ENCODE measurements around the gene AREG.

The AREG gene

DNA sequence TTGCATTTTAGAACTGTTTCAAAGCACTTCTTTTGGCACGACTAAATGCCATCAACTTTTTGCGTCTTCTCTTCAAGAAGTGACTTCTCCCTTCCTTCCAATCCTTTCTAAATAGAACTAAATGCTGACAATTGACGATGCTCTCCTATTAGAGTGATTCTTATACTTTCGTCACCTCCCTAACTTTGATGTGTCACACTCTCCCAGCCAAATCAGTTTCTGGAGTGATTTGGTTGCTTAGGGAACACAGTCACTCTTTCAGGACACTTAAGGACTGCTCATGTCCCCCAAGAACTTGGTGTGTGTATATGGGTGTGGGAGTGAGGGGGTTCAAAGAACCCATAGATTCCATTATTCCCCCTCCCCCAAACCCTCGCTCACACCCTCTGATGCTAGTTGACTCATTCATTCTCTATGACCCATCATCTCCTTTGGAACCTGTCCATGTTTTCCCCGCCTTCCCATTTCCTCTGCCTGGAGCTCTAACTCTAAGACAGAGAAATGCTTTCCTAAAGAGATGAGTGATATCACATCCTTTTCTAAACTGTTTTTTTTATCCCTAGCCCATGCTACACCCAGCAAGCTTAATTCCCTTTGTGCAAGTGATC is 26.8 kb upstream of the AREG start:
- Histone ChIP-seq H3K36me3 (ENCODE audit: insufficient read depth, low read length) (no peaks in the 10 kb centered on the region), H2AFZ (ENCODE audit: low read length) (no peak overlapping the region), H3K9me2 (replicated peaks; ENCODE audit: low read depth, low read length) (no peaks in the 10 kb centered on the region), H3K79me2 (ENCODE audit: insufficient read depth, low read length) (no peaks in the 10 kb centered on the region), H3K9me3 (ENCODE audit: insufficient read depth, low read depth, low read length) (no peaks in the 10 kb centered on the region), H3F3A (ENCODE audit: low read depth) (no peaks in the 10 kb centered on the region), H3K4me3 (ENCODE audit: low read length, poor library complexity, severe bottlenecking) (no peak overlapping the region), H3K9ac (ENCODE audit: low read depth, low read length, poor library complexity, severe bottlenecking) (no peak overlapping the region), H3K4me1 (ENCODE audit: insufficient read depth, low read length, poor library complexity, severe bottlenecking) (no peaks in the 10 kb centered on the region), H4K20me1 (ENCODE audit: insufficient read depth, low read length, poor library complexity, severe bottlenecking) (no peaks in the 10 kb centered on the region), H3K27me3 (ENCODE audit: insufficient read depth, low read length, poor library complexity, severe bottlenecking) (peaks cover 17% of the 10 kb centered on the region), H3K4me2 (ENCODE audit: low read depth, low read length, poor library complexity, severe bottlenecking) (no peak overlapping the region)
- no peak for TF ChIP-seq EZH2phosphoT487 (IDR thresholded peaks at IDR 0.05; ENCODE audit: borderline replicate concordance)
- TF ChIP-seq, protein P1, sequence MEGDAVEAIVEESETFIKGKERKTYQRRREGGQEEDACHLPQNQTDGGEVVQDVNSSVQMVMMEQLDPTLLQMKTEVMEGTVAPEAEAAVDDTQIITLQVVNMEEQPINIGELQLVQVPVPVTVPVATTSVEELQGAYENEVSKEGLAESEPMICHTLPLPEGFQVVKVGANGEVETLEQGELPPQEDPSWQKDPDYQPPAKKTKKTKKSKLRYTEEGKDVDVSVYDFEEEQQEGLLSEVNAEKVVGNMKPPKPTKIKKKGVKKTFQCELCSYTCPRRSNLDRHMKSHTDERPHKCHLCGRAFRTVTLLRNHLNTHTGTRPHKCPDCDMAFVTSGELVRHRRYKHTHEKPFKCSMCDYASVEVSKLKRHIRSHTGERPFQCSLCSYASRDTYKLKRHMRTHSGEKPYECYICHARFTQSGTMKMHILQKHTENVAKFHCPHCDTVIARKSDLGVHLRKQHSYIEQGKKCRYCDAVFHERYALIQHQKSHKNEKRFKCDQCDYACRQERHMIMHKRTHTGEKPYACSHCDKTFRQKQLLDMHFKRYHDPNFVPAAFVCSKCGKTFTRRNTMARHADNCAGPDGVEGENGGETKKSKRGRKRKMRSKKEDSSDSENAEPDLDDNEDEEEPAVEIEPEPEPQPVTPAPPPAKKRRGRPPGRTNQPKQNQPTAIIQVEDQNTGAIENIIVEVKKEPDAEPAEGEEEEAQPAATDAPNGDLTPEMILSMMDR (conservative IDR thresholded peaks at IDR 0.05; ENCODE audit: low read length): no peak

DNA sequence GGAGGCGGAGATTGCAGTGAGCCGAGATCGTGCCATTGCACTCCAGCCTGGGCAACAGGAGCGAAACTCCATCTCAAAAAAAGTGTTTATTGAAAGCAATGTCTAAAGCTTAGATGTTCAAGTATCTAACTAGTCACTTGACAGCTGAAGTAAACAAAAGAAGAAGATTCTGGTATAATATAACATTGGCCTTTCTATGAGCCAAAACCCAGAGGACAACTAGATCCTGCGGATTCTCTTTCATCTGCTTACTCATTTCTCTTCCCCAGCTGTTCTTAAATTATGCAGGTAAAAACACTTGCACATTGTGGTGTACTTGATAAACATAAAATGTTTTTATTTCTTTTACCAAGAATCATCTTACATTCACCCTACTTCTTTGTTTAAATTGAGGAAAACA is 24.1 kb upstream of the AREG start:
- H3K4me2 ChIP-seq (ENCODE audit: low read depth, low read length, poor library complexity, severe bottlenecking): no peak overlapping the region
- H3K79me2 ChIP-seq (ENCODE audit: insufficient read depth, low read length): no peaks in the 10 kb centered on the region
- H3K27me3 ChIP-seq (ENCODE audit: insufficient read depth, low read length, poor library complexity, severe bottlenecking): peaks cover 24% of the 10 kb centered on the region
- H3K4me1 ChIP-seq (ENCODE audit: insufficient read depth, low read length, poor library complexity, severe bottlenecking): no peaks in the 10 kb centered on the region
- no peaks in the 10 kb centered on the region for H3F3A ChIP-seq (ENCODE audit: low read depth)
- no peak overlapping the region for H2AFZ ChIP-seq (ENCODE audit: low read length)
- H3K9me2 ChIP-seq (replicated peaks; ENCODE audit: low read depth, low read length): no peaks in the 10 kb centered on the region
- H3K9me3 ChIP-seq (ENCODE audit: insufficient read depth, low read depth, low read length): no peaks in the 10 kb centered on the region
- H3K9ac ChIP-seq (ENCODE audit: low read depth, low read length, poor library complexity, severe bottlenecking): no peak overlapping the region
- TF ChIP-seq, protein P1 (conservative IDR thresholded peaks at IDR 0.05; ENCODE audit: low read length): no peak
- no peak for TF ChIP-seq EZH2phosphoT487 (IDR thresholded peaks at IDR 0.05; ENCODE audit: borderline replicate concordance)
- H4K20me1 ChIP-seq (ENCODE audit: insufficient read depth, low read length, poor library complexity, severe bottlenecking): no peaks in the 10 kb centered on the region
- no peak overlapping the region for H3K4me3 ChIP-seq (ENCODE audit: low read length, poor library complexity, severe bottlenecking)
- no peaks in the 10 kb centered on the region for H3K36me3 ChIP-seq (ENCODE audit: insufficient read depth, low read length)

DNA sequence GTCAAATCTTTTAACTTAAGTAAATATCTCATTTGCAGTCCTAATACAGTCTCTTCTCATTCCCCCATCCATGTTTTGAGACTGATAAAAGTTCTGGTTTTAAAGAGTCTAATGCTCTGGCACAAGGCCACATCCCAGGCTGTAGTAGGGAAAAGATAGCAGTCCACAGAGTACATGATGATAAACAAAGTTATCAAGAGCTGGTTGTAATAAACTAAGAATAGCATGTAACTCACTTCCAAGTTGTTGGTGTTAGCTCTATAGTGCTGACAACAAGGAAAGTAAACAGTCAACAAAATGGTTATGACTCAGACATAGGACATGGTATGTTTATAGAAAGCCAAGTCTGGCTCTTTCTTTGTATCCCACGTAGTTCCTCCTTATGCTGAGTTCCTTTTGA is 21.8 kb upstream of the AREG start:
- Histone ChIP-seq H3K36me3 (ENCODE audit: insufficient read depth, low read length) (no peaks in the 10 kb centered on the region), H3K79me2 (ENCODE audit: insufficient read depth, low read length) (no peaks in the 10 kb centered on the region), H3K4me3 (ENCODE audit: low read length, poor library complexity, severe bottlenecking) (no peak overlapping the region), H3K4me2 (ENCODE audit: low read depth, low read length, poor library complexity, severe bottlenecking) (no peak overlapping the region), H3K9me3 (ENCODE audit: insufficient read depth, low read depth, low read length) (no peaks in the 10 kb centered on the region), H3F3A (ENCODE audit: low read depth) (no peaks in the 10 kb centered on the region), H3K4me1 (ENCODE audit: insufficient read depth, low read length, poor library complexity, severe bottlenecking) (no peaks in the 10 kb centered on the region), H2AFZ (ENCODE audit: low read length) (no peak overlapping the region), H3K9ac (ENCODE audit: low read depth, low read length, poor library complexity, severe bottlenecking) (no peak overlapping the region), H3K27me3 (ENCODE audit: insufficient read depth, low read length, poor library complexity, severe bottlenecking) (peaks cover 28% of the 10 kb centered on the region), H3K9me2 (replicated peaks; ENCODE audit: low read depth, low read length) (no peaks in the 10 kb centered on the region), H4K20me1 (ENCODE audit: insufficient read depth, low read length, poor library complexity, severe bottlenecking) (no peaks in the 10 kb centered on the region)
- TF ChIP-seq, protein P1 (conservative IDR thresholded peaks at IDR 0.05; ENCODE audit: low read length): no peak
- TF ChIP-seq EZH2phosphoT487 (IDR thresholded peaks at IDR 0.05; ENCODE audit: borderline replicate concordance): no peak
